Left cardiac atrium (tissue), 4 donors: Measurements from ENCODE around the gene ACOT9. TPM values are rescaled to one million over a fixed set of nuclear protein-coding genes. Genes with fewer than 3 reads are reported as not detected.
"Not testable (repeated sequence)": the region's sequence is repeated elsewhere in the genome, so short reads cannot be mapped to it uniquely, and the experiment has no call there.

Experiments
- ATAC-seq, 2 donors: fragments of 200-7000 bp; cut with Tn5 transposase; one replicate each; pipeline ENCODE4 v1.9.1; 2020; ENCODE audit warnings: mild to moderate bottlenecking in 2 of 2, moderate library complexity in 2 of 2
- DNase-seq: peaks from one replicate; pipeline ENCODE4 v3.0.0-alpha.2; 2020
- intact Hi-C, 2 donors: fragments of 100-400 bp; cut with DNase I; formaldehyde crosslinking; loops; one replicate each; pipeline versions ENCODE4 v1.14.1 to v1.15.1; 2022 to 2023
- total RNA-seq, 2 donors: library from RNA; stranded (reverse); fragmentation: NEBNext Ultra II Directional; extraction: Animal tissue kit (Norgen Biotek cat#: 25700); gene quantifications; one replicate each; pipeline ENCODE4 v1.2.1, GENCODE V29; 2021
- donor health status: DM: no; HTN: yes; CAD: no.
- donor health status: DM: no; HTN: yes; CAD: no; lungs with severe emphysema.
- donor health status: DM: yes; HTN: yes; CAD: no.
- donor health status: Dilated cardiomyopathy.

The ACOT9 gene
- total RNA-seq, 2 donors from 2014 or later, result 42.4 to 50.6 TPM

GRCh38 chrX:23773601-23774175 is 30.6 kb upstream of the ACOT9 start:
- DNase-seq (no peak), ATAC-seq (peak in 1 of 2 donors; percentile 27)
- intact Hi-C loops, result no loop called here

- intact Hi-C loops, result not testable (repeated sequence)
Observed at GRCh38 chrX:23771086-23771485, 28.0 kb upstream of the ACOT9 start.

GRCh38 chrX:23770142-23770541 is 27.1 kb upstream of the ACOT9 start:
- DNase-seq (no peak), ATAC-seq (no peak)
- intact Hi-C loops, result no loop called here

More at GRCh38 chrX:23771086-23771485, 28.0 kb upstream of the ACOT9 start:
- not testable (repeated sequence) for ATAC-seq, DNase-seq

- ATAC-seq (no peak), DNase-seq (no peak)
- intact Hi-C loops, result no loop called here
Observed at GRCh38 chrX:23766650-23767551, 23.8 kb upstream of the ACOT9 start.

- ATAC-seq (no peak), DNase-seq (no peak)
- intact Hi-C loops, result no loop called here
Observed at GRCh38 chrX:23765868-23766267, 22.8 kb upstream of the ACOT9 start.

GRCh38 chrX:23765449-23765848 is 22.4 kb upstream of the ACOT9 start:
- intact Hi-C loops, result no loop called here
- DNase-seq (no peak), ATAC-seq (no peak)

GRCh38 chrX:23764188-23764984 is 21.3 kb upstream of the ACOT9 start:
- intact Hi-C loops, result no loop called here
- ATAC-seq, result no peak

GRCh38 chrX:23759821-23760220 is 16.7 kb upstream of the ACOT9 start:
- ATAC-seq, result no peak
- no peak for DNase-seq
- intact Hi-C loops, result no loop called here

More at GRCh38 chrX:23764188-23764984, 21.3 kb upstream of the ACOT9 start:
- DNase-seq, result no peak

- ATAC-seq (no peak), DNase-seq (peak; percentile 64)
- intact Hi-C loops, result no loop called here
Observed at GRCh38 chrX:23756165-23756564, 13.1 kb upstream of the ACOT9 start.

- DNase-seq (no peak), ATAC-seq (no peak)
- intact Hi-C loops, result no loop called here
Observed at GRCh38 chrX:23754664-23755063, 11.6 kb upstream of the ACOT9 start.

GRCh38 chrX:23752740-23753415 is 9.8 kb upstream of the ACOT9 start:
- intact Hi-C loops, result no loop called here
- DNase-seq, result no peak
- ATAC-seq, result no peak

GRCh38 chrX:23749576-23749975 is 6.5 kb upstream of the ACOT9 start:
- ATAC-seq (no peak), DNase-seq (no peak)
- intact Hi-C loops, result loop anchor here in 1 of 2 donors (10.0 kb wide), 1 partner anchor 155 kb away; the partner anchor contains the start of genes APOO and CXorf58

GRCh38 chrX:23749129-23749528 is 6.1 kb upstream of the ACOT9 start:
- DNase-seq (no peak), ATAC-seq (no peak)
- intact Hi-C loops, result loop anchor here in 1 of 2 donors (10.0 kb wide), 1 partner anchor 156 kb away; the partner anchor contains the start of genes APOO and CXorf58

GRCh38 chrX:23745786-23746185 is 2.7 kb upstream of the ACOT9 start:
- ATAC-seq (no peak), DNase-seq (no peak)
- intact Hi-C loops, result loop anchor here in 1 of 2 donors (10.0 kb wide), 1 partner anchor 159 kb away; the partner anchor contains the start of genes APOO and CXorf58

GRCh38 chrX:23743623-23743971 is 521 bp upstream of the ACOT9 start:
- DNase-seq, ATAC-seq: not testable (repeated sequence)
- intact Hi-C loops, result loop anchor here in 1 of 2 donors (10.0 kb wide), 1 partner anchor 161 kb away; the partner anchor contains the start of genes APOO and CXorf58

- ATAC-seq, result peak; percentile 70 to 84
- intact Hi-C loops, result loop anchor here in 1 of 2 donors (10.0 kb wide), 1 partner anchor 163 kb away; the partner anchor contains the start of genes APOO and CXorf58
- peak; percentile 34 for DNase-seq
Observed at GRCh38 chrX:23742174-23742696, 841 bp downstream of the ACOT9 start.

- ATAC-seq (no peak), DNase-seq (no peak)
- intact Hi-C loops, result no loop called here
Observed at GRCh38 chrX:23737413-23737812, 5.7 kb downstream of the ACOT9 start.

GRCh38 chrX:23736030-23736429 is 7.0 kb downstream of the ACOT9 start:
- DNase-seq (no peak), ATAC-seq (no peak)
- intact Hi-C loops, result no loop called here

- intact Hi-C loops, result no loop called here
- ATAC-seq (no peak), DNase-seq (no peak)
Observed at GRCh38 chrX:23732704-23733103, 10.4 kb downstream of the ACOT9 start.
